GM12878 (cell line): ENCODE measurements around the gene IQCK.

Experiments used
- CTCF ChIP-seq, 3 experiments: IDR thresholded peaks in 2 of 3; conservative IDR thresholded peaks in 1 of 3; 2 replicates each; pipeline ENCODE4 v1.5.1; 2011; ENCODE audit warnings: low read depth in 3 of 3, low read length in 3 of 3, mild to moderate bottlenecking in 3 of 3, control low read depth in 2 of 3, moderate library complexity in 2 of 3, inconsistent platforms in 1 of 3, mixed read lengths in 1 of 3; ENCODE audit not compliant: control insufficient read depth in 2 of 3, insufficient read depth in 1 of 3; ENCODE audit errors: extremely low read depth in 1 of 3
- EP300 ChIP-seq, 2 experiments: fragments of 150-350 bp in 1 of 2; IDR thresholded peaks; 2 replicates each; pipeline ENCODE4 v1.6.1; 2011 to 2012; ENCODE audit warnings: low read depth in 2 of 2, low read length in 2 of 2, borderline replicate concordance in 1 of 2, improper control_type of control experiment in 1 of 2, inconsistent platforms in 1 of 2; ENCODE audit not compliant: control insufficient read depth in 1 of 2
- ZSCAN29 ChIP-seq: fragments of 450-650 bp; IDR thresholded peaks from 2 replicates; pipeline ENCODE4 v1.6.1; 2017; ENCODE audit warnings: mild to moderate bottlenecking, moderate library complexity

GRCh38 chr16:19898166-19898565, 180.1 kb downstream of the IQCK start:
- TF ChIP-seq EP300 (IDR thresholded peaks at IDR 0.05; ENCODE audit: borderline replicate concordance in 1 of 2, control insufficient read depth in 1 of 2, low read depth in 2 of 2, low read length in 2 of 2) (no peak), ZSCAN29 (no peak), CTCF (IDR thresholded peaks at IDR 0.05 in 2 of 3, conservative IDR thresholded peaks at IDR 0.05 in 1 of 3; ENCODE audit: control insufficient read depth in 2 of 3, extremely low read depth in 1 of 3, insufficient read depth in 1 of 3, low read depth in 3 of 3, low read length in 3 of 3) (no peak)
